ENCODE data around the gene TBC1D5. TPM values are rescaled to one million over a fixed set of nuclear protein-coding genes. Genes with fewer than 3 reads are reported as not detected.
A peak's percentile ranks its signal among the peaks of the same experiment; 100 is the strongest.

TBC1D5 gene
- total and polyA plus RNA-seq, 10 donors = 6.4 to 140 (median 97.1) TPM

- intact Hi-C loops (cut with DNase I; ENCODE audit: low total_unique reads) = no loop called here
- 38 to 65% (median 59%) methylated on average over 4 of the region's 4 CpGs for WGBS, 5 donors
- DNase-seq = no peak
These were observed 442.0 kb downstream of the TBC1D5 start for GRCh38 chr3:17300441-17300840.

GRCh38 chr3:17298038-17298437 lies 444.4 kb downstream of the TBC1D5 start:
- Histone ChIP-seq H3K27me3 (replicated peaks in 1 of 7) (no peaks in the 10 kb centered on the region), H3K9me3 (no peaks in the 10 kb centered on the region), H3K27ac (no peak overlapping the region), H3K36me3 (peaks cover 0 to 18% (median 0%) of the 10 kb centered on the region in 6 donors), H3K4me1 (peaks cover 0 to 18% (median 7%) of the 10 kb centered on the region in 6 donors), H3K4me3 (no peak overlapping the region)
- intact Hi-C loops (cut with DNase I; ENCODE audit: low total_unique reads) = no loop called here
- TF ChIP-seq, protein P1, sequence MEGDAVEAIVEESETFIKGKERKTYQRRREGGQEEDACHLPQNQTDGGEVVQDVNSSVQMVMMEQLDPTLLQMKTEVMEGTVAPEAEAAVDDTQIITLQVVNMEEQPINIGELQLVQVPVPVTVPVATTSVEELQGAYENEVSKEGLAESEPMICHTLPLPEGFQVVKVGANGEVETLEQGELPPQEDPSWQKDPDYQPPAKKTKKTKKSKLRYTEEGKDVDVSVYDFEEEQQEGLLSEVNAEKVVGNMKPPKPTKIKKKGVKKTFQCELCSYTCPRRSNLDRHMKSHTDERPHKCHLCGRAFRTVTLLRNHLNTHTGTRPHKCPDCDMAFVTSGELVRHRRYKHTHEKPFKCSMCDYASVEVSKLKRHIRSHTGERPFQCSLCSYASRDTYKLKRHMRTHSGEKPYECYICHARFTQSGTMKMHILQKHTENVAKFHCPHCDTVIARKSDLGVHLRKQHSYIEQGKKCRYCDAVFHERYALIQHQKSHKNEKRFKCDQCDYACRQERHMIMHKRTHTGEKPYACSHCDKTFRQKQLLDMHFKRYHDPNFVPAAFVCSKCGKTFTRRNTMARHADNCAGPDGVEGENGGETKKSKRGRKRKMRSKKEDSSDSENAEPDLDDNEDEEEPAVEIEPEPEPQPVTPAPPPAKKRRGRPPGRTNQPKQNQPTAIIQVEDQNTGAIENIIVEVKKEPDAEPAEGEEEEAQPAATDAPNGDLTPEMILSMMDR (IDR thresholded peaks at IDR 0.05 in 8 of 11, conservative IDR thresholded peaks at IDR 0.05 in 3 of 11) = no peak
- TF ChIP-seq POLR2AphosphoS5 (IDR thresholded peaks at IDR 0.05) (no peak), POLR2A (IDR thresholded peaks at IDR 0.05) (no peak)
- DNase-seq = no peak

More at GRCh38 chr3:17300441-17300840, 442.0 kb downstream of the TBC1D5 start:
- TF ChIP-seq POLR2AphosphoS5 (IDR thresholded peaks at IDR 0.05) (no peak), POLR2A (IDR thresholded peaks at IDR 0.05) (no peak)
- TF ChIP-seq, protein P1 (IDR thresholded peaks at IDR 0.05 in 8 of 11, conservative IDR thresholded peaks at IDR 0.05 in 3 of 11) = no peak
- no peaks in the 10 kb centered on the region for H3K9me3 ChIP-seq
- H3K27ac ChIP-seq = peak overlapping the region in 5 of 8 donors; percentile 23 to 51 (median 39)
- no peaks in the 10 kb centered on the region for H3K27me3 ChIP-seq (replicated peaks in 1 of 7)
- peaks cover 0 to 18% (median 0%) of the 10 kb centered on the region in 6 donors for H3K36me3 ChIP-seq
- H3K4me3 ChIP-seq = no peak overlapping the region
- peaks cover 0 to 18% (median 7%) of the 10 kb centered on the region in 6 donors for H3K4me1 ChIP-seq

DNA sequence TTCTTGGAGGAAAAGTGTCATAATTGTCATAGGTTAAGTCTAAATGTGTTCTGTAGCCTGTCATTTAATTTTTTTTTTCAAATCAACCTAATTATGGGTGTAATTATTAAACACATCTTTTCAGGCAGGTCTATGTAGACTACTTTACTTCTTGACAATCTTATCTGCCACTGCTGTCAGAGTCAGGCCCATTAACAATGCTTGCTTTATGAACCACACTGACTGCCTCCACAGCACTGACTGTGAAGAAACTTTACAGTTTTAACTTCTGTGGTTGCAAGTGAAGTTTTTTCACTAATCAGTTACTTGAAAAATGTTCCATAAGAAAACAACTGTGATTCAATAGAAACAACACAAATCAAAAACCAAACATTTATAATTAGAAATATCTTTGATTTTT lies 449.9 kb downstream of the TBC1D5 start:
- Histone ChIP-seq H3K36me3 (peaks cover 0 to 47% (median 21%) of the 10 kb centered on the region in 6 donors), H3K27ac (no peak overlapping the region), H3K4me1 (no peaks in the 10 kb centered on the region), H3K9me3 (no peaks in the 10 kb centered on the region), H3K27me3 (replicated peaks in 1 of 7) (no peaks in the 10 kb centered on the region), H3K4me3 (no peak overlapping the region)
- TF ChIP-seq, protein P1 (IDR thresholded peaks at IDR 0.05 in 8 of 11, conservative IDR thresholded peaks at IDR 0.05 in 3 of 11) = no peak
- TF ChIP-seq POLR2AphosphoS5 (IDR thresholded peaks at IDR 0.05) (no peak), POLR2A (IDR thresholded peaks at IDR 0.05) (no peak)
- DNase-seq = no peak
- intact Hi-C loops (cut with DNase I; ENCODE audit: low total_unique reads) = no loop called here

GRCh38 chr3:17290894-17291293 lies 451.5 kb downstream of the TBC1D5 start:
- no peak for DNase-seq
- Histone ChIP-seq H3K4me3 (no peak overlapping the region), H3K36me3 (peaks cover 0 to 41% (median 21%) of the 10 kb centered on the region in 6 donors), H3K9me3 (no peaks in the 10 kb centered on the region), H3K4me1 (no peaks in the 10 kb centered on the region), H3K27ac (no peak overlapping the region), H3K27me3 (replicated peaks in 1 of 7) (no peaks in the 10 kb centered on the region)
- WGBS, 5 donors = 91 to 100% (median 98%) methylated on average over 2 of the region's 2 CpGs
- intact Hi-C loops (cut with DNase I; ENCODE audit: low total_unique reads) = no loop called here
- TF ChIP-seq, protein P1 (IDR thresholded peaks at IDR 0.05 in 8 of 11, conservative IDR thresholded peaks at IDR 0.05 in 3 of 11) = no peak
- no peak for TF ChIP-seq POLR2AphosphoS5 (IDR thresholded peaks at IDR 0.05)
- TF ChIP-seq POLR2A (IDR thresholded peaks at IDR 0.05) = no peak
